SHP77 (cell line): ENCODE data around the gene MST1R.
"Not testable (repeated sequence)": the region's sequence is repeated elsewhere in the genome, so short reads cannot be mapped to it uniquely, and the experiment has no call there.

ENCODE experiments used
- DNase-seq, 2 experiments: peaks; one replicate each; lab custom pipeline; 2025; lab: John Stamatoyannopoulos, UW

Gene MST1R

GRCh38 chr3:49911611-49912010 lies 7.9 kb upstream of the MST1R start:
- DNase-seq, result no peak

- DNase-seq, result no peak
Observed at GRCh38 chr3:49911124-49911420, 7.4 kb upstream of the MST1R start.

DNA sequence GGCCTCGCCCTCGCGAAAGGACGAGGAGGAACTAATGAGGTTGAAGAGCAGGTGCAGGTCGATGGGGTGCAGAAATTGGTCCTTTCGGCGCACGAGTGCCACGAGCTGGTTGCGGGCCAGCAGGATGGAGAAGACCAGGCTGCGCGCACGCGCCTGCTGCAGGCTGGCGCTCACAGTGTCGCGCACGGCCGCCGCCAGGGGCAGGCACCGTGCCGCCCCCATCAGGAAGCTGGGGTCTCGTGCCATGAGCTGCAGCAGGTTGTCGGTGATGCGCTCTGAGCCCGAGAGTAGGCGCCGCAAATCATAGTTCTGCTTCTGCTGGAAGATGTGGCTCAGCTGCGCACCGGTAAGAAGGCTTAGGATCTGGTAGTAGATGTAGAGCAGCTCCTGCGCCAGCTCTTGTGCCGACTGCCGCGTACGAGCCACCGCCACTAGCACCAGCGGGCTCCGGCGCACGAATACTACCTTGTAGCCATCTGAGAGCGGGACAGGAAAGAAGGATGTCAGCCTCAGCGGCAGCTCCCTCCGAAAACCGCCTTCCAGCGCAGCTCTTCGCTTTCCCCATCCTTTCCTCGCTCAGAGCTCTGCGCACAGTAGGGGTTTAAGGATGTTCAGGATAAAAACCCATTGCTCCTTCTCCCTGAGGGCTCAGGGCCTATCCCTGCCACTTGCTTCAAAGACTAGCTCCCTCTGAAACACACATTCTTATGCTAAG lies 6.9 kb upstream of the MST1R start:
- no peak for DNase-seq

DNA sequence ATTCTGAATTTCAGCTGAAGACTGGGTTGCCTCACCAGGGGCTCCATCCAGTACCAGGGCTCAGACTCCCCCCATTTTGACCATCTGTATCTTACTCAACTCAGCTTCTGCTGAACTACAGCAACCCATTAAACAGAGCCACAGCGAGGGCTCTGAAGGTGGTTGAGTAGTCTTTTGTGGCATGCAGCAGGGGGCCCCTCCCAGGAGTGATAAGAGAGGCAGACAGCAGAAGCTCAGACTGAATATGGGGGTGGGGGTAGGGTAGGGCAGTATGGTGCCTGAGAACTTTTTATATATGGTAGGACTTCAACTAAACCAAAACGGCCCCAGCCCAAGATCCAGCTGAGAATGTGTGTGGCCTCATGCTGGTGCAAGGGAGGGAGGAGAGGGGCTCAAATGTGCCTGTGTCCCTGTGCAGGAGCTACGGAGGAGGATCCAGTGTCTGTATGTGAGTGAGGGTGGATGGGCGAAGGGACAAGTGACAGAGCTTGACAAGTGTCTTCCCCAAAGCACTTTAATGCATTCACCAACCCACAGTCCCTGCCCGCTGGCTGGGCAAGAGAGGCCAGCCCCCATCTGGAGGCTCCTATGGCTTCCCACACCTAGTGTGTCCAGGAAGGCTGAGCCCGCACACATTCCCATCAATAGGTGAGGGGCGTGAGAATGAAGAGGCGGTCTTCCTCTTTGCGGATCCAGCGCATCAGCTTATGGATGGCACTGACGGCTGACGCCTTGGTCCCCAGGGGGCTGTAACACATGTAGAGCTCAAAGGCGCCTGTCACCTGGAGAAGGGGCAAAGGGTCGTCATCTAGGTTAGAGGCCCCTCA lies 4.9 kb upstream of the MST1R start:
- DNase-seq, result no peak

DNA sequence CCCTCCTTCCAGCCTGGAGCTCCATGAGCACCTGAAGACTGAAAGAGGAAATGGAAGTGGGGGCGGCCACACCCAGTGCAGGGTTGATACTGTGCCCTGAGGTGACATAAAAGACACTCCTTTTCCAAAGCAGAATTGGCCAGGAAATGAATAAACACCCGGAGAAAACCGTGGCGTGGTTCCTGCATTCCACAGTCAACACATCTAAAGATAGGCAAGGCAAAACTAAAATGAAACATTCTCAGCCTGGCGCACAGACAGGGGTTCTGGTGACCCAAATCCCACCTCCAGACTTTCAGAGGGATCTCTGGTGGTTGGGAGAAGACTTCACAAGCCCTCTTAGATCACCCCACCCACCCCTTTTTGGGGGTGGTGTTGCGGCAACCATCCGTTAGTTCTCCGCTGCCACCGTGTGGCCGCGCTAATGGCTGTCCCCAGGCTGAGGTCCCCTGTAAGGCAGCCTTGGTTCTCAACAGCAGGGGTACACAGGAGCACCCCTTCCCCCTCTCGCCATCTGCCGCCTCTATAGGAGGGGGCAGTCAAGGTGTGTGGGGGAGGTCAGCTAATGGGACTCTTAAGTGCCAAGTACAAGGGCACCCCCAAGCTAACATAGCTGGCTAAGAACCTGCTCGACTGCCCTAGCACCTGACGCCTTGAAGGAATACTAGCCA lies 2.5 kb upstream of the MST1R start:
- no peak for DNase-seq

GRCh38 chr3:49904448-49904847 lies 775 bp upstream of the MST1R start:
- DNase-seq, result not testable (repeated sequence)

GRCh38 chr3:49902511-49903345 lies 945 bp downstream of the MST1R start:
- DNase-seq, result no peak

GRCh38 chr3:49901366-49902339 lies 2.0 kb downstream of the MST1R start:
- no peak for DNase-seq

GRCh38 chr3:49900491-49901153 lies 3.1 kb downstream of the MST1R start:
- no peak for DNase-seq

- no peak for DNase-seq
Observed at GRCh38 chr3:49899815-49900214, 3.9 kb downstream of the MST1R start.

DNA sequence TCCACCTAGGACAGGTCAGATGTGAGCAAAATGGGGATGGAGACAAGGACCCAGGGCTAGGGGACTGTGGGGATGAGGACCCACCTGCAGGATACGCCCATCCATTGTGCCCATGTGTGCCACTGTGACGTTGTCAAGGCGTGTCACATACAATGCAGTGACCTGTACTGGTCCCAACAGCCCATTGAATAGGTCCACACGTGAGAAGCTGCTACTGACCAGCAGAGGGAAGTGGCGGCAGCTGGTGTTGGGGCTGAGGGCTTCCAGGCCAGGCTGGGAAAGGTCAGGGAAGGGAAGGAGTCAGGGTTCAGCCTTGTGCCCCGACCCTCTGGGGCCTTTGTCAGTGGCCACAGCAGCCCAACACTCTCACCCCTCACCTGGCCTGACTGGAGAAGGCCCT lies 4.7 kb downstream of the MST1R start:
- DNase-seq, result no peak

DNA sequence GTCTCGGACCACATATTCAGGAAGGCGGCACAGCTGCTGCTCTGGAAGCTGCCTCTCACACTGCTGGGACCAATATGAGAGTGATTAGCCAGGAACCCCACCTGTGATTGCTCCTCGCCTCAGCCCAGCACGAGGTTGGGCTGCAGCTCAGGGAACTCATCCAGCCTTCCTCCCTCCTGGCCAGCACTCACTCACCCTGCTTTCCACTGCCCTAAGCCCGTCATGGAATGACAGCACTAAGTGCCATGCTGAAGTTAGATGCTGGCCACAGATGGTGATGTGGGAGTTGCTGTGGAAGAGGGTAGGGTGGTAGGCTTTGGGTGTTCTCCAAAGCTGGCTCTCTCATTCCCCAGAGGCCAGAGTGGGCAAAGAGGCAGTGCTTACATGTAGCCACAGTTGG lies 7.3 kb downstream of the MST1R start:
- no peak for DNase-seq

DNA sequence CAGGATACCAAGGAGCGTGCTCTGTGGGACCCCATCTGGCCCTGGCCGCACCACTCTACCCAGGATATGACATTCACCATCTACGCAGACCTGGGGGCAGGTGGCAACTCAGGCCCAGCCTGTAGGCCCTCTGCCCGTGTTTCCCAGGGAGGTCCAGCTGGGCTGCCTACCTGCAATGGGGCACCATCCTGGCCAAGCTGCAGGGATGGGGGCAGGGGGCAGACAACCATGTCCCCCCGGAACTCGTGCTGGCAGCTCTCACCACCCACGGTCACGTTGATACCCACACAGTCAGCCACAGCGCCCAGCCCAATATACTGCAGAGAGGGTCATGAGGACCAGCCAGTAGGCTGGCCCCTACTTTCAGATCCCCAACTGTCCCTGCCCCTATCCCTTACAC lies 7.9 kb downstream of the MST1R start:
- no peak for DNase-seq

DNA sequence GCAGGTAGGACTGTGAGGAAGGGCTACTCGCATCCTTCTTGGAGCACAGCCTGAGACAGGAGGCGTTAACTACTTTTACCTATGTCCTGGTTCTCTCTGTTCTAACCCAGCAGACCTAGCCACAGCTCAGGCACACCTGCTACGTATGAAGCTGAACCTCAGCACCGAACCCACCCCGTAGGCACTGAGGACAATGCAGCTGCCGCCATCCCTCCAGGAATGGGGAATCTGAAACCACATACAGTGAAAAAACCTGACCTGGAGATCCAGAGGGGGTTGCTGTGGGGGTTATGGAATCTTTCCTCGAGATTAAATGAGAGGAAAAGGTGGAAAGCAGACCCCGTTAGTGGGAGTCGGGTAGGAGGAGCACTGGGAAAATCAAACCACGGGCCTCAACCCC lies 14.4 kb downstream of the MST1R start:
- DNase-seq, result no peak

GRCh38 chr3:49886922-49887265 lies 16.8 kb downstream of the MST1R start:
- DNase-seq, result no peak

GRCh38 chr3:49883998-49884397 lies 19.7 kb downstream of the MST1R start:
- DNase-seq, result no peak

GRCh38 chr3:49882166-49882565 lies 21.5 kb downstream of the MST1R start:
- no peak for DNase-seq

GRCh38 chr3:49880581-49881315 lies 22.9 kb downstream of the MST1R start:
- no peak for DNase-seq

DNA sequence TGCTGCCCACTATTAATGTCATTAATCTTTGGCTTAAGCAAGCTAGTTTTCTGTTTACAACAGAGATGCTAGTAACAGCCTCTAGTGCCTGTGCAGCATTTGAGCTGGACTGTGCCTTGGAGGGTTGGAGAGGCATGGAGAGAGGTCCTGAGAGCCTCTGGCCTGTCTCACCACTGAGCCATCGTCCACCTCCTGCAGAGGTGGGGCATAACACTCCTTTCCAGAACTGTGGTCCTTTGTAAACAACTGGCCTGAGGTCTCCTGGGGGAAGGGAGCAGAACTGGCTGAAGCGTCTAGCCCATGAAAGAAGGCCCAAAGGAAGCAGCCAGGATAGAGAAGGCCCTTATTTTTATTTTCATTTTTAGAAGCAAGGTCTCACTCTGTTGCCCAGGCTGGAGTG lies 24.0 kb downstream of the MST1R start:
- DNase-seq, result no peak

DNA sequence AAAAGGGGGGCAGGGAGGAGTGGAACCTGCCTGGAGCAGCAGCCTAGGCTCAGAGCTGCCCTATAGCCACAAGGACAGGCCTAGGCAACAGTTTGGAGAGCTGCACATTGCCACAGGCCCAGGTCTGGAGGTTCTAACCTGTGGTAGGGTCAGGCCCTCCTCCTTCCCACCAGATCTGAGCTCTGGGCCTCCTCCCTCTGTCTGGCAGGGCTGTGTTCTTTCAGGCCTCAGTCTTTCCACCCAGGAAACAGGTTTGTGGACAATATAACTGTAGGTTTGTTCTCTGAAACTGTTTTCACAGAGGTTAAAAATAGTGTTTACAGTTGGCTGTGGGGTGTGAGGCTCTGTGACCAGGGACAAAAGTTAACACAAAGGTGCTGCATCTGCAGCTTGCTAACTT lies 25.0 kb downstream of the MST1R start:
- DNase-seq, result no peak
